ENCODE results near the gene CUZD1. TPM values are rescaled to one million over a fixed set of nuclear protein-coding genes. Genes with fewer than 3 reads are reported as not detected.

Gene CUZD1
- total and polyA plus RNA-seq, 2 of the 13 experiments (the other 11 are each of a cell fraction or from before 2014, with no cell fraction given): 0.22 to 0.29 TPM

DNA sequence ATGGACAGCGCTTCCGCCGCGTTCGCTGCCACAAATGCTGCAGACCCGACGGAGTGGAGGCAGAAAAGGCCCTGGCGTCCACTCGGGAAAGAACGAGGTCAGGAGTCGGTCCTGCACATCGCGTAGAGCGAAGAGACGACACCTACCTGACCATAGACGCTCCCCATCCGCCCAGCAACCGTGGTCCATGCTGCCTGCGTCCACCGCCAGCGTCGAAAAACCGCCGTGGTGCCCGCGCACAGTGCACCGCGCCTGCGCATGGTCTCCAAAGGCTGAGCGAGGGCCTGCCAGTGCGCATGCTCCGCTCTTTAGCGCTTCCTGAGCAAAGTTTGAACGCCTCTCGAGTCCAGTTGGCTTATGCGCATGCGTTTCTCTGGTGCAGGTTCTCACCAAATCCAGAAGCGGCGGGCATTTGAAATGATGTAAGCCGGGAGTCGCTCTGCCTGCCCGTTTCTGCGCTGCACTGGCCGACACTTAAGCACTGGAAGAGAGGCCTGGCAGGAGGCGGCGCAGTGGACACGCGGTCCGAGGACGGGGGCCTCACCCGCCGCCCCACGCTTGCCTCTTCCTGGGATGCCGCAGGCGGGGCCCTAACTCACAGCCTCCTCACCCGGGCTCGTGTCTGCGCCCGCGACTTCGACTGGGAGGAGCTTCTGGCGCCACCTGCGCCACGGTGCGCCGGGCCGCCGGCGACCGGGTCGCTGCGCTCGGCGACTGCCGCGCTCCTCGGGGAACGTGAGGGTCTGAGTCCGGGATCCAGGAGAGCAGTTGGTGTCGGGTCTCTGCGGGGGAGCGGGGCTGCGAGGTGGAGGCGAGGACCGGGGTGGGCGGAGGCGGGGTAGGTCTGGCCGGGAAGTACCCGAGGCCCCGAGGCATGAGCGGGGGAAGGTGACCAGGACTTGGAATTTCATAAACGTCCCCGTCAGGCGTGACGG, 33.9 kb upstream of the CUZD1 start, which contains the start of gene FAM24B (continued):
- no peak for TF ChIP-seq KLF16 (CRISPR knock-in tag; IDR thresholded peaks at IDR 0.05)
- peak; percentile 72 for TF ChIP-seq RNF2 (conservative IDR thresholded peaks at IDR 0.05; ENCODE audit: low read depth)
- TF ChIP-seq ZMYM2 (CRISPR knock-in tag; IDR thresholded peaks at IDR 0.05): no peak
- no peak for TF ChIP-seq SP140L (CRISPR knock-in tag; IDR thresholded peaks at IDR 0.05; ENCODE audit: borderline replicate concordance)
- TF ChIP-seq, protein P1, sequence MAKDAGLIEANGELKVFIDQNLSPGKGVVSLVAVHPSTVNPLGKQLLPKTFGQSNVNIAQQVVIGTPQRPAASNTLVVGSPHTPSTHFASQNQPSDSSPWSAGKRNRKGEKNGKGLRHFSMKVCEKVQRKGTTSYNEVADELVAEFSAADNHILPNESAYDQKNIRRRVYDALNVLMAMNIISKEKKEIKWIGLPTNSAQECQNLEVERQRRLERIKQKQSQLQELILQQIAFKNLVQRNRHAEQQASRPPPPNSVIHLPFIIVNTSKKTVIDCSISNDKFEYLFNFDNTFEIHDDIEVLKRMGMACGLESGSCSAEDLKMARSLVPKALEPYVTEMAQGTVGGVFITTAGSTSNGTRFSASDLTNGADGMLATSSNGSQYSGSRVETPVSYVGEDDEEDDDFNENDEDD (CRISPR knock-in tag; IDR thresholded peaks at IDR 0.05; ENCODE audit: borderline replicate concordance): peak; percentile 86
- TF ChIP-seq, protein P2, sequence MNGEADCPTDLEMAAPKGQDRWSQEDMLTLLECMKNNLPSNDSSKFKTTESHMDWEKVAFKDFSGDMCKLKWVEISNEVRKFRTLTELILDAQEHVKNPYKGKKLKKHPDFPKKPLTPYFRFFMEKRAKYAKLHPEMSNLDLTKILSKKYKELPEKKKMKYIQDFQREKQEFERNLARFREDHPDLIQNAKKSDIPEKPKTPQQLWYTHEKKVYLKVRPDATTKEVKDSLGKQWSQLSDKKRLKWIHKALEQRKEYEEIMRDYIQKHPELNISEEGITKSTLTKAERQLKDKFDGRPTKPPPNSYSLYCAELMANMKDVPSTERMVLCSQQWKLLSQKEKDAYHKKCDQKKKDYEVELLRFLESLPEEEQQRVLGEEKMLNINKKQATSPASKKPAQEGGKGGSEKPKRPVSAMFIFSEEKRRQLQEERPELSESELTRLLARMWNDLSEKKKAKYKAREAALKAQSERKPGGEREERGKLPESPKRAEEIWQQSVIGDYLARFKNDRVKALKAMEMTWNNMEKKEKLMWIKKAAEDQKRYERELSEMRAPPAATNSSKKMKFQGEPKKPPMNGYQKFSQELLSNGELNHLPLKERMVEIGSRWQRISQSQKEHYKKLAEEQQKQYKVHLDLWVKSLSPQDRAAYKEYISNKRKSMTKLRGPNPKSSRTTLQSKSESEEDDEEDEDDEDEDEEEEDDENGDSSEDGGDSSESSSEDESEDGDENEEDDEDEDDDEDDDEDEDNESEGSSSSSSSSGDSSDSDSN (CRISPR knock-in tag; IDR thresholded peaks at IDR 0.05): peak; percentile 67; the same call in 1 of the 2 replicates
- no peak for TF ChIP-seq PLRG1 (conservative IDR thresholded peaks at IDR 0.05)
- no peak for TF ChIP-seq SMARCC2 (IDR thresholded peaks at IDR 0.05)
- TF ChIP-seq NCOA5 (CRISPR knock-in tag; IDR thresholded peaks at IDR 0.05): no peak
- TF ChIP-seq NFATC3 (CRISPR knock-in tag; IDR thresholded peaks at IDR 0.05): no peak
- 0 out of 2 replicates have a peak, but pooled peaks have one; percentile 66 for TF ChIP-seq ZNF468 (CRISPR knock-in tag; IDR thresholded peaks at IDR 0.05)
- 0 out of 2 replicates have a peak, but pooled peaks have one; percentile 68 for TF ChIP-seq GTF3A (CRISPR knock-in tag; conservative IDR thresholded peaks at IDR 0.05)
- TF ChIP-seq SALL1 (CRISPR knock-in tag; IDR thresholded peaks at IDR 0.05): peak; percentile 45
- TF ChIP-seq, protein P3, sequence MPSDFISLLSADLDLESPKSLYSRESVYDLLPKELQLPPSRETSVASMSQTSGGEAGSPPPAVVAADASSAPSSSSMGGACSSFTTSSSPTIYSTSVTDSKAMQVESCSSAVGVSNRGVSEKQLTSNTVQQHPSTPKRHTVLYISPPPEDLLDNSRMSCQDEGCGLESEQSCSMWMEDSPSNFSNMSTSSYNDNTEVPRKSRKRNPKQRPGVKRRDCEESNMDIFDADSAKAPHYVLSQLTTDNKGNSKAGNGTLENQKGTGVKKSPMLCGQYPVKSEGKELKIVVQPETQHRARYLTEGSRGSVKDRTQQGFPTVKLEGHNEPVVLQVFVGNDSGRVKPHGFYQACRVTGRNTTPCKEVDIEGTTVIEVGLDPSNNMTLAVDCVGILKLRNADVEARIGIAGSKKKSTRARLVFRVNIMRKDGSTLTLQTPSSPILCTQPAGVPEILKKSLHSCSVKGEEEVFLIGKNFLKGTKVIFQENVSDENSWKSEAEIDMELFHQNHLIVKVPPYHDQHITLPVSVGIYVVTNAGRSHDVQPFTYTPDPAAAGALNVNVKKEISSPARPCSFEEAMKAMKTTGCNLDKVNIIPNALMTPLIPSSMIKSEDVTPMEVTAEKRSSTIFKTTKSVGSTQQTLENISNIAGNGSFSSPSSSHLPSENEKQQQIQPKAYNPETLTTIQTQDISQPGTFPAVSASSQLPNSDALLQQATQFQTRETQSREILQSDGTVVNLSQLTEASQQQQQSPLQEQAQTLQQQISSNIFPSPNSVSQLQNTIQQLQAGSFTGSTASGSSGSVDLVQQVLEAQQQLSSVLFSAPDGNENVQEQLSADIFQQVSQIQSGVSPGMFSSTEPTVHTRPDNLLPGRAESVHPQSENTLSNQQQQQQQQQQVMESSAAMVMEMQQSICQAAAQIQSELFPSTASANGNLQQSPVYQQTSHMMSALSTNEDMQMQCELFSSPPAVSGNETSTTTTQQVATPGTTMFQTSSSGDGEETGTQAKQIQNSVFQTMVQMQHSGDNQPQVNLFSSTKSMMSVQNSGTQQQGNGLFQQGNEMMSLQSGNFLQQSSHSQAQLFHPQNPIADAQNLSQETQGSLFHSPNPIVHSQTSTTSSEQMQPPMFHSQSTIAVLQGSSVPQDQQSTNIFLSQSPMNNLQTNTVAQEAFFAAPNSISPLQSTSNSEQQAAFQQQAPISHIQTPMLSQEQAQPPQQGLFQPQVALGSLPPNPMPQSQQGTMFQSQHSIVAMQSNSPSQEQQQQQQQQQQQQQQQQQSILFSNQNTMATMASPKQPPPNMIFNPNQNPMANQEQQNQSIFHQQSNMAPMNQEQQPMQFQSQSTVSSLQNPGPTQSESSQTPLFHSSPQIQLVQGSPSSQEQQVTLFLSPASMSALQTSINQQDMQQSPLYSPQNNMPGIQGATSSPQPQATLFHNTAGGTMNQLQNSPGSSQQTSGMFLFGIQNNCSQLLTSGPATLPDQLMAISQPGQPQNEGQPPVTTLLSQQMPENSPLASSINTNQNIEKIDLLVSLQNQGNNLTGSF (CRISPR knock-in tag; IDR thresholded peaks at IDR 0.05): peak; percentile 27; the same call in 1 of the 2 replicates
- TF ChIP-seq ZNF678 (CRISPR knock-in tag; IDR thresholded peaks at IDR 0.05): no peak
- TF ChIP-seq, protein P4, sequence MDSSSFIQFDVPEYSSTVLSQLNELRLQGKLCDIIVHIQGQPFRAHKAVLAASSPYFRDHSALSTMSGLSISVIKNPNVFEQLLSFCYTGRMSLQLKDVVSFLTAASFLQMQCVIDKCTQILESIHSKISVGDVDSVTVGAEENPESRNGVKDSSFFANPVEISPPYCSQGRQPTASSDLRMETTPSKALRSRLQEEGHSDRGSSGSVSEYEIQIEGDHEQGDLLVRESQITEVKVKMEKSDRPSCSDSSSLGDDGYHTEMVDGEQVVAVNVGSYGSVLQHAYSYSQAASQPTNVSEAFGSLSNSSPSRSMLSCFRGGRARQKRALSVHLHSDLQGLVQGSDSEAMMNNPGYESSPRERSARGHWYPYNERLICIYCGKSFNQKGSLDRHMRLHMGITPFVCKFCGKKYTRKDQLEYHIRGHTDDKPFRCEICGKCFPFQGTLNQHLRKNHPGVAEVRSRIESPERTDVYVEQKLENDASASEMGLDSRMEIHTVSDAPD (CRISPR knock-in tag; IDR thresholded peaks at IDR 0.05): peak; percentile 88; the same call in 1 of the 2 replicates
- no peak for TF ChIP-seq JUN (CRISPR knock-in tag; IDR thresholded peaks at IDR 0.05)
- no peak for TF ChIP-seq NR1H2 (CRISPR knock-in tag; IDR thresholded peaks at IDR 0.05; ENCODE audit: borderline replicate concordance, low read depth)
- TF ChIP-seq ZNF83 (CRISPR knock-in tag; IDR thresholded peaks at IDR 0.05; ENCODE audit: borderline replicate concordance): no peak
